Mammary epithelial cell (primary cell): Measurements from ENCODE around the gene TSPAN2.

Experiments
- EZH2 ChIP-seq: IDR thresholded peaks from 2 replicates; pipeline ENCODE4 v1.6.1; 2012; ENCODE audit warnings: low read length, inconsistent platforms, borderline replicate concordance
- TF ChIP-seq, protein P1 (sequence below), 2 donors: IDR thresholded peaks in 1 of 2; conservative IDR thresholded peaks in 1 of 2; 2 replicates each; pipeline ENCODE4 v1.5.1; 2011 to 2012; ENCODE audit warnings: inconsistent platforms in 2 of 2, low read length in 2 of 2, mild to moderate bottlenecking in 2 of 2, control low read depth in 1 of 2, low read depth in 1 of 2; ENCODE audit not compliant: insufficient read depth in 1 of 2; ENCODE audit errors: extremely low read depth in 1 of 2

GRCh38 chr1:115098979-115099692 is 9.8 kb upstream of the TSPAN2 start:
- TF ChIP-seq, protein P1, sequence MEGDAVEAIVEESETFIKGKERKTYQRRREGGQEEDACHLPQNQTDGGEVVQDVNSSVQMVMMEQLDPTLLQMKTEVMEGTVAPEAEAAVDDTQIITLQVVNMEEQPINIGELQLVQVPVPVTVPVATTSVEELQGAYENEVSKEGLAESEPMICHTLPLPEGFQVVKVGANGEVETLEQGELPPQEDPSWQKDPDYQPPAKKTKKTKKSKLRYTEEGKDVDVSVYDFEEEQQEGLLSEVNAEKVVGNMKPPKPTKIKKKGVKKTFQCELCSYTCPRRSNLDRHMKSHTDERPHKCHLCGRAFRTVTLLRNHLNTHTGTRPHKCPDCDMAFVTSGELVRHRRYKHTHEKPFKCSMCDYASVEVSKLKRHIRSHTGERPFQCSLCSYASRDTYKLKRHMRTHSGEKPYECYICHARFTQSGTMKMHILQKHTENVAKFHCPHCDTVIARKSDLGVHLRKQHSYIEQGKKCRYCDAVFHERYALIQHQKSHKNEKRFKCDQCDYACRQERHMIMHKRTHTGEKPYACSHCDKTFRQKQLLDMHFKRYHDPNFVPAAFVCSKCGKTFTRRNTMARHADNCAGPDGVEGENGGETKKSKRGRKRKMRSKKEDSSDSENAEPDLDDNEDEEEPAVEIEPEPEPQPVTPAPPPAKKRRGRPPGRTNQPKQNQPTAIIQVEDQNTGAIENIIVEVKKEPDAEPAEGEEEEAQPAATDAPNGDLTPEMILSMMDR (conservative IDR thresholded peaks at IDR 0.05 in 1 of 2, IDR thresholded peaks at IDR 0.05 in 1 of 2; ENCODE audit: extremely low read depth in 1 of 2, insufficient read depth in 1 of 2, low read depth in 1 of 2, low read length in 2 of 2), result no peak
- TF ChIP-seq EZH2, result no peak
